GM18858 (cell line): ENCODE measurements around the gene TEX28.
"Not testable (repeated sequence)": the region's sequence is repeated elsewhere in the genome, so short reads cannot be mapped to it uniquely, and the experiment has no call there.

Source experiments
- ATAC-seq: cut with Tn5 transposase; IDR thresholded peaks from one replicate; pipeline ENCODE4 v1.9.1; 2021; ENCODE audit not compliant: unreplicated experiment

Gene TEX28

DNA sequence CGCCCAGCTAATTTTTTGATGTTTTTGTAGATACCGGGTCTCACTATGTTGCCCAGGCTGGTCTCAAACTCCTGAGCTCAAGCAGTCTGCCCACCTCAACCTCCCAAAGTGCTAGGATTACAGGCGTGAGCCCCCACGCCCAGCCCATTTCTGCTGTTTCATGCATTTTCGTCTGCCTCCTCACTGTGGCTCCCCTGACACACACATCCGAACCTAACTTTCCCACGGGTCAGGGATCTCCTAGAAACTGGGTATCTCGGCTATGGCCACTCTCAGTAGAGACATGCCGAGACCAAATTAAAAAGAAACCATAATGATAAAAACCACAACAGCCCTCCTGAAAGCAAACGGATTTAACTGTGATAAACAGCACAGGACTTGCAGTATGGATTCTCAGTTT, 46.8 kb downstream of the TEX28 start:
- not testable (repeated sequence) for ATAC-seq

DNA sequence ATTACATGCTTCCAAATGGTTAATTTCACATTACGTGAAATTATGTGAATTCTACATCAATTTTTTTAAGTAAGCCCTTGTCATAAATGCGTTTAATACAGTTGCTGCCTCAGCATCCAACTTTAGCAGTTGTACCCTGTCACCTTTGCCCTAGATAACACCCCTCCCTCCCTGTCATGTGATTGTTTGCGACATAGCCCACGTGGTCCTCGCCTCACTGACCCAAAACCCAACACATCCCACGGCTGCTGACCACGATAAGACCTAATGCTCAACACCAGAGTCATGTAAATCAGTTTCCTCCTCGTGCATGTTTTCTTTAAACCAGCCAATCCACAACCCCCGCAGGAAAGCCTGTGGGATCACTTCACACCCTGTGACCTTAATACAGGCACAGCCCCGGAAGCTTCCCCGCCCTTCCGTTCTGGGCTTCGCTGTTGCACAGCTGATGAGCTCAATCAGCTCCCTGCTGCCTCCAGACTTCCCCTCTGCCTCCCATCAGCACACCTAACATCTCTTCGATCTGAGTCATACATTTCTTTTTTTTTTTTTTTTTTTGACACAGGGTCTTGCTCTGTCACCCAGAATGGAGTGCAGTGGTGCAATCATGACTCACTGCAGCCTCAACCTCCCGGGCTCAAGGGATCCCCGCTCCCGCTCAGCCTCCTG, 47.4 kb downstream of the TEX28 start:
- not testable (repeated sequence) for ATAC-seq

DNA sequence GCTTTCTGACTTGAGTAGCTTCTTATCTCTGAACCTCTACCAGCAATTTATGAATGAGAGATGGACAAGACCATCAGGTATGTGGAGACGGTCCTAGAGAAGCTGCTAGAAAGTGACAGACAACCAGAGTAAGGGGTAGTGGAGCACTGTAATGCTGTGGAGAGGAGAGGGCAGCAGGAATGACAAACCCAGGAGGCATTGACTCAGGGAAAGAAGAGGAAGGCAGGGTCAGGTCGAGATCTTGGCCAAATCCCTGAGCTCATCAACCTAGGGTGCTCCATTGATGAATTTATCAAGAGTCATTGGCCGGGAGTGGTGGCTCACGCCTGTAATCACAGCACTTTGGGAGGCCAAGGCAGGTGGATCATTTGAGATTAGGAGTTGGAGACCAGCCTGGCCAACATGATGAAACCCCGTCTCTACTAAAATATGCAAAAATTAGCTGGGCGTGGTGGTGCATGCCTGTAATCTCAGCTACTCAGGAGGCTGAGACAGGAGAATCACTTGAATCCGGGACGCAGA, 54.9 kb downstream of the TEX28 start:
- ATAC-seq, result not testable (repeated sequence)

DNA sequence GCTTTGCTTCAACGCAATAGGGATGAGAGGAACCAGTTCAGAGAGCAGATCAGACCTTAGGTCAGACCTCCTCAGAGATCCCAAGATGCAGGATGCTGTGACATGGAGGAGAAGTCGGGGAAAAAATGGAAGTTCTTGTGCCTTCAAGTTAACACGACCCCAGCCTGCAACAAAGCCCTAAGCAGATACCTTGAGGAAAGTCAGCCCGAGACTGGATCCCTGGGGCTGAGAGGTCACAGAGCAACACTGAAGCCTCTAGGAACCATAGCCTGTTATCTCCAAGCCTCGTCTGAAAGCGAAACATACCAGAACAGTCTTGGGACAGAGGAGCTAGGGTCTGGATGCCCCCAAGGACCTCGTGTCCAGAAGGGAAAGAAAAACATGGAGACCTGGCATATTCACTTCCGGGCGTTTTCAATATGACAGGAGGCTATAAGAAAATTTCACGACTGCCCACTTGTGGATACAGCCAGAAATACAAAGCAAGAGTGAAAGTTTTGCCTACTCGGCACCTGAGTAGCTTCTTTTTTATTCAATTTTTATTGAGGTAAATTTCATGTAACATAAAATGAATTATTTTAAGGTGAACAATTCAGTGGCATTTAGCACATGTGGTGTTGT, 55.9 kb downstream of the TEX28 start:
- not testable (repeated sequence) for ATAC-seq

DNA sequence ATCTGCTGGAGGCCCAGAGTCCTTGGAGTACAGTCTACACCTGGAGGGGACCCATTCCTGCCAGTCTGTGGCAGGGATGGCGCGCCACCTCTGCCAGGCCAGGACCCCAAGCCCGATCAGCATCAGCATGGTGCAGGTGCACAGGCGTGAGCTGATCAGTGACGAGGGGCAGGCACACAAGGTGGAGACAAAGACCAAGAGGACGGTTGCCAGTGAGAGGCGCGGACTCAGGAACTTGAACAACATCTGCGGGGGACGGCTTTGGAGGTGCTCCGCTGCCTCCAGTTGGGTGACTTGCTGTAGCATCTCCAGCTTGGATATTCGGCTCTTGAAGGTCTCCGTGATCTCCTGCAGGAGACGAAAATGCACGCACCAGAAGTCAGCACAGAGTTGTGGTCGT, 61.3 kb downstream of the TEX28 start:
- not testable (repeated sequence) for ATAC-seq

DNA sequence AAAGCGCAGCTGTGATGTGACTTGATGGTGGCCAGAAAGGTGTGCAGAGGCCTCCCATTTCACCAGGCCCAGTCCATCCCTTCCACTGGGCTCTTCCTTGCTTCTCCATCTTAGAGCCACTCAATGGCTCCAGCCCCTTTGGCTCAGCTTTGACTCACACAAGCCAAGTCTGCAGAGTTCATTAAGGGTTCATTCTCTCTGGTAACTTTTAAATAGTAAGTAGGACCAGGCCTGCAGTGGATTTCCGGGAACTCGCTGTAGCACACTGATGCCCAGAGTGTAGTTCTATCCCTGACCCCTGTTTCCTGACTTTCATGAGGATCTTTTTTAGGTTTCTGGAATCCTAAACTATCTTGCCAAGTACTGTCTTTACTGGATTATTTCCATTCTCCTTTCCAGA, 63.5 kb downstream of the TEX28 start:
- ATAC-seq, result not testable (repeated sequence)

DNA sequence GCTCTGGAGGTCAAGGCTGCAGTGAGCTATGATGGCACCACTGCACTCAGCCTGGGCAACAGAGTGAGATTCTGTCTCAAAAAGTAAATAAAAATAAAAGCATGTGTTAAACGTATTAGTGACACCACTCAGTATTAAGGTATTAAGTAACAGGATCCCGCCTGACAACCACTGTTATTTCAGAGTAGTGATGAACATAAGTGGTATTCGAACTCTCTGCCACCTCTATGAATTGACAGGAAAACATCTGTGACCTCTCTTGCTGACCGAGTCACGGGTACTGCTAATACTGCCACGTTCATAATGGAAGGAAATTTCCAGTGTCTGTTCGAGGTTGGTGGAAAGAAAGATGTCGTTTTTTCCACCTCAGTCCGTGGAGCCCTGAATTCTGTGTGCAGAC, 68.2 kb downstream of the TEX28 start:
- not testable (repeated sequence) for ATAC-seq

DNA sequence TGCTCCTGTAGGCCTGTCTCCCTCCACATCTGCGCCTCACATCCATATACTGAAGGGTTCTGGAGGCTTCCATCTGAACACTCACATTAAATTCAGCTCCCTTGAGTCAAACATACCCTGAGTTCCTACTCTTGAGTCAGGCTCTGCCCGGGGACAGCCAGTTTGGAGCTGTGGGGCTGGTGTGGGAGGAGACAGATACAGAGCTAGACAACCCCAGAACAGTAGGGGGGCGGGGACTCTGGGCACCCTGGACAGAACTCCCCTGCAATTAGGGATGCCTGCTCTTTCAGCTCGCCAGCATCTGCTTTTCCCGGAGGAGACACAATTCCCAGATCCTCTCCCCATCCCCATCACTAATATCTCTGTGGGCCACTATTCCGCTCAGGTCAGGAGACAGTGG, 69.6 kb downstream of the TEX28 start:
- ATAC-seq, result not testable (repeated sequence)
